ENCODE measurements around the gene DPP6.

Gene DPP6

DNA sequence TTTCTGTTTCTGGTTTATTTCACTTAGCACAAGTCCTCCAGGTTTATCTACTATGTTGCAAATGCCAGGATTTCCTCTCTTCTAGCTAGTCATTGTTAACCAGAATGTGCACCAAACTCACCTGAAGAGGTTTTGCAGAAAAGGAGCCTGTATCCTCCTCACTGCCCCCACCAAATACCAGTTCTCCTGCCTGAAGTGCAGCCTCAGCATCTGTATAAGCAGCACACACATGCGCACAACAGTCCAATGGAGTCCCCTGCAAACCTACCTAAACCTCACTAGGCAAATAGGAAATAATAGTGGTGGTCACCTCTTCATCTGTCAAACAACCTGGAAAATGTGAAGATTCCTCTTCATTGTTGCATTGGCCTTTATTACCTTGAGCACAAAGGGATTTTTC lies 712.9 kb downstream of the DPP6 start:
- Histone ChIP-seq H3K4me2 (ENCODE audit: low read length) (no peak overlapping the region), H3K27ac (no peak overlapping the region), H3K79me2 (no peaks in the 10 kb centered on the region), H3K4me3 (ENCODE audit: low read depth, low read length) (no peak overlapping the region), H3K9ac (no peak overlapping the region), H3K4me1 (no peaks in the 10 kb centered on the region), H3K9me3 (ENCODE audit: control insufficient read depth, low read length) (no peaks in the 10 kb centered on the region), H3K36me3 (ENCODE audit: control insufficient read depth, insufficient read depth, low read length) (no peaks in the 10 kb centered on the region), H3K27me3 (ENCODE audit: control insufficient read depth, insufficient read depth, low read length) (no peaks in the 10 kb centered on the region), H2AFZ (no peak overlapping the region)
- no peak for TF ChIP-seq CTCF (IDR thresholded peaks at IDR 0.05)

GRCh38 chr7:154767142-154767541 lies 714.9 kb downstream of the DPP6 start:
- Histone ChIP-seq H3K79me2 (no peaks in the 10 kb centered on the region), H3K4me3 (ENCODE audit: low read depth, low read length) (no peak overlapping the region), H3K4me1 (no peaks in the 10 kb centered on the region), H3K27ac (no peak overlapping the region), H2AFZ (no peak overlapping the region), H3K9ac (no peak overlapping the region), H3K27me3 (ENCODE audit: control insufficient read depth, insufficient read depth, low read length) (no peaks in the 10 kb centered on the region), H3K9me3 (ENCODE audit: control insufficient read depth, low read length) (no peaks in the 10 kb centered on the region), H3K4me2 (ENCODE audit: low read length) (no peak overlapping the region), H3K36me3 (ENCODE audit: control insufficient read depth, insufficient read depth, low read length) (no peaks in the 10 kb centered on the region)
- TF ChIP-seq CTCF (IDR thresholded peaks at IDR 0.05), result no peak

DNA sequence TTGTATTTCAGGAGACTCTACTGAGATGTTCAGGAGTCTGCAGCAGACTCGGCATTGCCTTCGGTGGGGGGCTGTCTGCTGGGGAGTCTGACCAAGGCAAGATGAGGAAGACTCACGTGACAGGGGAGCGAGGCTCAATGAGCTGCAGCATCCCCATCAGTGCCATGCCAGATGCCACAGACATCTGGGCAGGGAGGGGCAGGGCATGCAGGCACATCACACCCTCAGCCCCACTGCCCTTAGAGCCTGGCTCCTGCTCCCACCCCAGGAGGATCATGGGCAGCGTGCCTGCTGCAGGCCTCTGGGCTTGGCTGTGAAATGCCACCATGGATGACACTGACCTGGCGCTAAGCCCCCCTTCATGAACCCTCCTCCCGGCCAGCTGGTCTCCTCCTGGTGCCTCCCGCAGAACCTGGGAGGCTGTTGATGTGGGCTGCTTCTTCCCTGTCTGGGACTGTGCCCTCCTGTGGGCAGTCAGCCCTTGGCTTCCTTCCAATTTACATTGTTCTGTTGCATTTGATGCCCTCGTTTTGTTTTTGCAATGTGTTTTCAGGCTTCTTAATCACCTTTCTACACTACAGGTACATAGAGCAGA lies 715.7 kb downstream of the DPP6 start:
- no peak overlapping the region for H3K9ac ChIP-seq
- no peaks in the 10 kb centered on the region for H3K27me3 ChIP-seq (ENCODE audit: control insufficient read depth, insufficient read depth, low read length)
- H3K4me1 ChIP-seq, result no peaks in the 10 kb centered on the region
- no peaks in the 10 kb centered on the region for H3K9me3 ChIP-seq (ENCODE audit: control insufficient read depth, low read length)
- H3K4me2 ChIP-seq (ENCODE audit: low read length), result no peak overlapping the region
- no peak overlapping the region for H3K4me3 ChIP-seq (ENCODE audit: low read depth, low read length)
- no peak overlapping the region for H3K27ac ChIP-seq
- H3K79me2 ChIP-seq, result no peaks in the 10 kb centered on the region
- no peak overlapping the region for H2AFZ ChIP-seq
- TF ChIP-seq CTCF (IDR thresholded peaks at IDR 0.05), result no peak
- no peaks in the 10 kb centered on the region for H3K36me3 ChIP-seq (ENCODE audit: control insufficient read depth, insufficient read depth, low read length)

DNA sequence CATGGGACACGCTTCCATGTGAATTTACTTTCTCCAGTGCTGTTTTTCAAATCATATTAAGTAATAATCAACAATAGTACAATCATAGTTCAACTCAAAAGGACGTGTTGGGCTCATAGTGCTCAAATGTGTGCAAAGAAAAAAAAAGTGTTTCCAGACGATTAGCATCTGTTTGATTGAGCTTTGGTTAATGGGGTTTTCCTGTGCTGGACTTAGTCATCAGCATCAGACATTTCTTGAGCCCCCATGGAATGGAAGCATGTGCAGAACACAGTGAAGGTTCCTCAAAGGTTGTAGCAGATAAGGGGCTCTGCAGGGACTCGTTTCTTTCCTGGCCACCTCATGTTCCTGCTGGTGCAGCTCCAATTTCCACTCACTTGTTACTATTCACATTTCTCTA lies 716.8 kb downstream of the DPP6 start:
- Histone ChIP-seq H3K9me3 (ENCODE audit: control insufficient read depth, low read length) (no peaks in the 10 kb centered on the region), H3K4me1 (no peaks in the 10 kb centered on the region), H3K27ac (no peak overlapping the region)

More for the DNA sequence above, 716.8 kb downstream of the DPP6 start:
- no peaks in the 10 kb centered on the region for H3K36me3 ChIP-seq (ENCODE audit: control insufficient read depth, insufficient read depth, low read length)
- TF ChIP-seq CTCF (IDR thresholded peaks at IDR 0.05), result no peak
- no peak overlapping the region for H3K4me2 ChIP-seq (ENCODE audit: low read length)
- H2AFZ ChIP-seq, result no peak overlapping the region
- H3K4me3 ChIP-seq (ENCODE audit: low read depth, low read length), result no peak overlapping the region
- H3K9ac ChIP-seq, result no peak overlapping the region
- no peaks in the 10 kb centered on the region for H3K79me2 ChIP-seq
- H3K27me3 ChIP-seq (ENCODE audit: control insufficient read depth, insufficient read depth, low read length), result no peaks in the 10 kb centered on the region
